ENCODE data around the gene UGT1A6. TPM values are rescaled to one million over a fixed set of nuclear protein-coding genes. Genes with fewer than 3 reads are reported as not detected.

UGT1A6 gene
- total and polyA plus RNA-seq, 2 experiments from 2014 or later = not detected

GRCh38 chr2:233792720-233793119, 100.0 kb downstream of the UGT1A6 start:
- no peaks in the 10 kb centered on the region for H3K27me3 ChIP-seq (ENCODE audit: insufficient read depth)
- no peaks in the 10 kb centered on the region for H3F3A ChIP-seq (replicated peaks; ENCODE audit: low read depth)
- Mint-ChIP-seq H3K27me3 (ENCODE audit: insufficient read depth, low read depth, poor library complexity) (peaks cover 11% of the 10 kb centered on the region), H3K4me3 (no peak overlapping the region), H3K36me3 (ENCODE audit: low read depth) (no peaks in the 10 kb centered on the region; the same call in 2 of the 3 replicates), H3K27ac (no peak overlapping the region), H3K9me3 (peaks cover 12% of the 10 kb centered on the region), H3K4me1 (no peaks in the 10 kb centered on the region; the same call in 2 of the 3 replicates)
- H4K20me1 ChIP-seq (replicated peaks; ENCODE audit: insufficient read depth) = no peaks in the 10 kb centered on the region
- H3K4me2 ChIP-seq = no peak overlapping the region
- no peak overlapping the region for H2AFZ ChIP-seq
- no peaks in the 10 kb centered on the region for H3K4me1 ChIP-seq (ENCODE audit: insufficient read depth)
- TF ChIP-seq ZNF331 (CRISPR knock-in tag; IDR thresholded peaks at IDR 0.05; ENCODE audit: low read depth) = no peak
- no peak for TF ChIP-seq ETS1 (IDR thresholded peaks at IDR 0.05)
- no peak for TF ChIP-seq STAT1 (IDR thresholded peaks at IDR 0.05; ENCODE audit: unreplicated experiment)
- TF ChIP-seq CREB1 (CRISPR knock-in tag; IDR thresholded peaks at IDR 0.05; ENCODE audit: low read depth) = no peak
- no peak for TF ChIP-seq ZNF114 (CRISPR knock-in tag; IDR thresholded peaks at IDR 0.05)
- no peak overlapping the region for H3K4me3 ChIP-seq
- no peak for ATAC-seq
- no peak for DNase-seq (ENCODE audit: low spot score)
- H3K79me2 ChIP-seq (replicated peaks; ENCODE audit: insufficient read depth) = no peaks in the 10 kb centered on the region
- H3K9me2 ChIP-seq (ENCODE audit: insufficient read depth) = no peaks in the 10 kb centered on the region
- no peak overlapping the region for H3K27ac ChIP-seq (ENCODE audit: low read depth)
- H3K36me3 ChIP-seq (ENCODE audit: insufficient read depth) = no peaks in the 10 kb centered on the region

- ATAC-seq (no peak), DNase-seq (ENCODE audit: low spot score) (no peak)
- H3K27ac ChIP-seq (ENCODE audit: low read depth) = no peak overlapping the region
- H3K9me2 ChIP-seq (ENCODE audit: insufficient read depth) = no peaks in the 10 kb centered on the region
- H3K79me2 ChIP-seq (replicated peaks; ENCODE audit: insufficient read depth) = no peaks in the 10 kb centered on the region
- no peaks in the 10 kb centered on the region for H4K20me1 ChIP-seq (replicated peaks; ENCODE audit: insufficient read depth)
- H3K4me3 ChIP-seq = no peak overlapping the region
- peaks cover 16% of the 10 kb centered on the region for H3K9me3 Mint-ChIP-seq
- no peaks in the 10 kb centered on the region for H3K36me3 ChIP-seq (ENCODE audit: insufficient read depth)
- H3K36me3 Mint-ChIP-seq (ENCODE audit: low read depth) = no peaks in the 10 kb centered on the region; the same call in 1 of the 3 replicates
- H3K4me1 Mint-ChIP-seq = no peaks in the 10 kb centered on the region; the same call in 2 of the 3 replicates
- no peak overlapping the region for H3K27ac Mint-ChIP-seq
- no peaks in the 10 kb centered on the region for H3F3A ChIP-seq (replicated peaks; ENCODE audit: low read depth)
- H2AFZ ChIP-seq = no peak overlapping the region
- TF ChIP-seq CREB1 (CRISPR knock-in tag; IDR thresholded peaks at IDR 0.05; ENCODE audit: low read depth) = no peak
- TF ChIP-seq ZNF114 (CRISPR knock-in tag; IDR thresholded peaks at IDR 0.05) = no peak
- no peaks in the 10 kb centered on the region for H3K4me1 ChIP-seq (ENCODE audit: insufficient read depth)
- no peaks in the 10 kb centered on the region for H3K27me3 ChIP-seq (ENCODE audit: insufficient read depth)
- H3K4me3 Mint-ChIP-seq = no peak overlapping the region
- H3K4me2 ChIP-seq = no peak overlapping the region
- H3K27me3 Mint-ChIP-seq (ENCODE audit: insufficient read depth, low read depth, poor library complexity) = peaks cover 11% of the 10 kb centered on the region
These were observed 100.9 kb downstream of the UGT1A6 start for GRCh38 chr2:233793465-233794127.

- no peaks in the 10 kb centered on the region for H3K27me3 ChIP-seq (ENCODE audit: insufficient read depth)
- H3K36me3 ChIP-seq (ENCODE audit: insufficient read depth) = no peaks in the 10 kb centered on the region
- H4K20me1 ChIP-seq (replicated peaks; ENCODE audit: insufficient read depth) = no peaks in the 10 kb centered on the region
- no peaks in the 10 kb centered on the region for H3F3A ChIP-seq (replicated peaks; ENCODE audit: low read depth)
- H3K27ac ChIP-seq (ENCODE audit: low read depth) = no peak overlapping the region
- no peaks in the 10 kb centered on the region for H3K4me1 ChIP-seq (ENCODE audit: insufficient read depth)
- H3K9me2 ChIP-seq (ENCODE audit: insufficient read depth) = no peaks in the 10 kb centered on the region
- H3K4me2 ChIP-seq = no peak overlapping the region
- H3K4me3 ChIP-seq = no peak overlapping the region
- TF ChIP-seq ZNF331 (CRISPR knock-in tag; IDR thresholded peaks at IDR 0.05; ENCODE audit: low read depth) (no peak), STAT1 (IDR thresholded peaks at IDR 0.05; ENCODE audit: unreplicated experiment) (no peak), ZNF114 (CRISPR knock-in tag; IDR thresholded peaks at IDR 0.05) (no peak), CTCF (conservative IDR thresholded peaks at IDR 0.05; ENCODE audit: low read depth in 2 of 2) (no peak), JUNB (IDR thresholded peaks at IDR 0.05; ENCODE audit: unreplicated experiment) (no peak), POLR2AphosphoS5 (IDR thresholded peaks at IDR 0.05; ENCODE audit: low read depth) (no peak), CREB1 (CRISPR knock-in tag; IDR thresholded peaks at IDR 0.05; ENCODE audit: low read depth) (no peak)
- H2AFZ ChIP-seq = no peak overlapping the region
- no peak for DNase-seq (ENCODE audit: low spot score)
- H3K27ac Mint-ChIP-seq = no peak overlapping the region
- no peak for ATAC-seq
- no peaks in the 10 kb centered on the region; the same call in 1 of the 3 replicates for H3K36me3 Mint-ChIP-seq (ENCODE audit: low read depth)
- peaks cover 7% of the 10 kb centered on the region for H3K27me3 Mint-ChIP-seq (ENCODE audit: insufficient read depth, low read depth, poor library complexity)
- H3K4me1 Mint-ChIP-seq = no peaks in the 10 kb centered on the region; the same call in 2 of the 3 replicates
- no peaks in the 10 kb centered on the region for H3K79me2 ChIP-seq (replicated peaks; ENCODE audit: insufficient read depth)
- H3K9me3 Mint-ChIP-seq = peaks cover 13% of the 10 kb centered on the region
- no peak overlapping the region for H3K4me3 Mint-ChIP-seq
These were observed 101.5 kb downstream of the UGT1A6 start for GRCh38 chr2:233794128-233794658.

Measured in GM23338 (cell line).